22Rv1 (cell line): ENCODE results near the gene LRRC40.

ENCODE experiments used
- H3K27ac ChIP-seq: fragments of 450-650 bp; 2 replicates; pipeline ENCODE4 v1.5.1; 2017
- ZFX ChIP-seq: fragments of 450-650 bp; IDR thresholded peaks from 2 replicates; pipeline ENCODE4 v1.6.1; 2017; ENCODE audit warnings: antibody characterized with exemption, borderline replicate concordance
- TF ChIP-seq, protein P1 (sequence below): fragments of 450-650 bp; IDR thresholded peaks from 2 replicates; pipeline ENCODE4 v1.5.1; 2017; ENCODE audit warnings: mild to moderate bottlenecking

The LRRC40 gene

GRCh38 chr1:70205434-70206118, at the start of gene LRRC40:
TSS of gene LRRC40 (minus strand) at chr1:70205579. CDS start at chr1:70205540, 39 bp downstream.
- peak within 1 kb of the TSS; percentile 85 for H3K27ac ChIP-seq
- TF ChIP-seq ZFX, result no peak
- TF ChIP-seq, protein P1, sequence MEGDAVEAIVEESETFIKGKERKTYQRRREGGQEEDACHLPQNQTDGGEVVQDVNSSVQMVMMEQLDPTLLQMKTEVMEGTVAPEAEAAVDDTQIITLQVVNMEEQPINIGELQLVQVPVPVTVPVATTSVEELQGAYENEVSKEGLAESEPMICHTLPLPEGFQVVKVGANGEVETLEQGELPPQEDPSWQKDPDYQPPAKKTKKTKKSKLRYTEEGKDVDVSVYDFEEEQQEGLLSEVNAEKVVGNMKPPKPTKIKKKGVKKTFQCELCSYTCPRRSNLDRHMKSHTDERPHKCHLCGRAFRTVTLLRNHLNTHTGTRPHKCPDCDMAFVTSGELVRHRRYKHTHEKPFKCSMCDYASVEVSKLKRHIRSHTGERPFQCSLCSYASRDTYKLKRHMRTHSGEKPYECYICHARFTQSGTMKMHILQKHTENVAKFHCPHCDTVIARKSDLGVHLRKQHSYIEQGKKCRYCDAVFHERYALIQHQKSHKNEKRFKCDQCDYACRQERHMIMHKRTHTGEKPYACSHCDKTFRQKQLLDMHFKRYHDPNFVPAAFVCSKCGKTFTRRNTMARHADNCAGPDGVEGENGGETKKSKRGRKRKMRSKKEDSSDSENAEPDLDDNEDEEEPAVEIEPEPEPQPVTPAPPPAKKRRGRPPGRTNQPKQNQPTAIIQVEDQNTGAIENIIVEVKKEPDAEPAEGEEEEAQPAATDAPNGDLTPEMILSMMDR, result no peak

DNA sequence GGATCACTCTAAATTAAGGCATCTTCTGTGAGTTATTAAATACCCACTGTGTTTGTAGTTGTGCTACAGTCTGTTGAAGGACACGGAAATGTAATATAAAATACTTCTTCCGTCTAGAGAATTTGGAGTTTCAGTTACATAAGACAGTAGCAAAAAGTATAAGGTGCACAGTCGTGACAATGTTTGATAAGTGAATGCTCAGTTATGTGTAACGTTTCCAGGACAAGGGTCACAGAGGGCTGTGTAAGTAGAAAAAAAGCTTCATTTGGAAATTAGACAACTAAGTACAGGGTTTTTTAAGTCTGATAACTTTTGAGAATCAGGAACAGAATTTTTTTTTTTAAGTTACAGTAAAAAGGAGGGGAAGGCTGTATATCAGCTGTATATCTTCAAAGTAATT, 43.4 kb upstream of the LRRC40 start:
- no peak overlapping the region for H3K27ac ChIP-seq
- TF ChIP-seq, protein P1, result no peak
- no peak for TF ChIP-seq ZFX

- no peak overlapping the region for H3K27ac ChIP-seq
- TF ChIP-seq, protein P1, result no peak
- no peak for TF ChIP-seq ZFX
Measured at GRCh38 chr1:70247768-70248167, 42.4 kb upstream of the LRRC40 start.

GRCh38 chr1:70247122-70247521, 41.7 kb upstream of the LRRC40 start:
- H3K27ac ChIP-seq, result no peak overlapping the region
- TF ChIP-seq, protein P1, result no peak
- no peak for TF ChIP-seq ZFX

- TF ChIP-seq, protein P1, result no peak
- TF ChIP-seq ZFX, result no peak
Measured at GRCh38 chr1:70239940-70240339, 34.6 kb upstream of the LRRC40 start.

DNA sequence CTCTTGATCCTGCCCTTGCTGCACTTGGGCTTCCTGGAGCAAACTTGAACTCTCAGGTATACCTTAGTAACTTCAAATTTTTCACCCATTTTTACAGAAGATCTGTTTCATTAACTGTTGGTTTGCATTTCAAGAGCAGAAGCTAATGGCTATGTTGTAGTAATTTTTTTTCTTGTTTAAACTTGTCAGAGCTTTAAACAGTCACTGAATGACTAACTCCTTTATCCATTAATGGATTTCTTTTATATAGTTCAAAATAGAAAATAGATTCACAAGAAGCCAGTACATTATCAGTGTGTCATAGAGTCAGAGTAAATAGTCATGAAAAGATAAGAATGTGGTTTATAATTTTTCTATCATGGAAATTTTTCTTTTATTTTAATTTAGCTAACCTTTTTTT, 29.4 kb upstream of the LRRC40 start:
- H3K27ac ChIP-seq, result no peak overlapping the region
- no peak for TF ChIP-seq ZFX
- TF ChIP-seq, protein P1, result no peak

More at GRCh38 chr1:70239940-70240339, 34.6 kb upstream of the LRRC40 start:
- no peak overlapping the region for H3K27ac ChIP-seq

- H3K27ac ChIP-seq, result no peak overlapping the region
- TF ChIP-seq, protein P1, result no peak
- no peak for TF ChIP-seq ZFX
Measured at GRCh38 chr1:70231475-70231874, 26.1 kb upstream of the LRRC40 start.
